Right lobe of liver (tissue), 6 donors: Measurements from ENCODE around the gene CFAP20DC. TPM values are rescaled to one million over a fixed set of nuclear protein-coding genes. Genes with fewer than 3 reads are reported as not detected.
A peak's percentile ranks its signal among the peaks of the same experiment; 100 is the strongest.
"Not testable (repeated sequence)": the region's sequence is repeated elsewhere in the genome, so short reads cannot be mapped to it uniquely, and the experiment has no call there.

ENCODE experiments used
- ATAC-seq, 4 donors: fragments of 200-7000 bp; cut with Tn5 transposase; one replicate each; pipeline ENCODE4 v1.9.1; 2020; ENCODE audit warnings: mild to moderate bottlenecking in 4 of 4, moderate library complexity in 4 of 4
- DNase-seq, 3 donors: peaks; one replicate each; pipeline ENCODE4 v3.0.0-alpha.2; 2020
- H3K27ac ChIP-seq, 3 donors: fragments of 200-600 bp; one replicate each; pipeline ENCODE4 v1.8.0; 2022
- H3K27me3 ChIP-seq, 2 donors: fragments of 200-600 bp; one replicate each; pipeline ENCODE4 v1.8.0; 2022
- H3K36me3 ChIP-seq, 4 donors: fragments of 200-600 bp; sonication (generic) in 1 of 4; one replicate each; pipeline versions ENCODE4 v1.5.1 to v1.8.0; 2017 to 2022; ENCODE audit warnings: control low read depth in 1 of 4
- H3K4me1 ChIP-seq, 4 donors: fragments of 200-600 bp; sonication (generic) in 1 of 4; one replicate each; pipeline versions ENCODE4 v1.5.1 to v1.8.0; 2017 to 2022; ENCODE audit warnings: control low read depth in 1 of 4
- H3K4me3 ChIP-seq, 3 donors: fragments of 200-600 bp; one replicate each; pipeline ENCODE4 v1.8.0; 2022
- H3K9me3 ChIP-seq, 4 donors: fragments of 200-600 bp; sonication (generic) in 1 of 4; one replicate each; pipeline versions ENCODE4 v1.5.1 to v1.8.0; 2017 to 2022; ENCODE audit warnings: control low read depth in 1 of 4
- CTCF ChIP-seq, 4 donors: fragments of 200-600 bp in 3 of 4; fragments of 450-650 bp in 1 of 4; IDR thresholded peaks; one replicate each; pipeline versions ENCODE4 v1.5.1 to v1.8.0; 2016 to 2022; ENCODE audit warnings: antibody characterized with exemption in 4 of 4, mild to moderate bottlenecking in 2 of 4
- POLR2A ChIP-seq: fragments of 450-650 bp; IDR thresholded peaks from one replicate; pipeline ENCODE4 v1.6.1; 2017; ENCODE audit warnings: antibody characterized with exemption, mild to moderate bottlenecking
- WGBS: methylation state at CpG from one replicate; pipeline ENCODE4 v1.1.6; 2018; ENCODE audit warnings: low coverage, low lambda C conversion rate; ENCODE audit not compliant: insufficient coverage; ENCODE audit errors: missing lambda C conversion rate; 5-methylcytosine and 5-hydroxymethylcytosine counted together
- intact Hi-C, 2 donors: fragments of 100-400 bp; cut with DNase I; formaldehyde crosslinking; loops; one replicate each; pipeline versions ENCODE4 v1.11.2 to v1.14.1; 2022
- total RNA-seq, 6 experiments: library from RNA; depleted of rRNA in 2 of 6; stranded (reverse); fragments of >200 nt in 2 of 6; fragmentation: NEBNext Ultra II Directional in 3 of 6; extraction: Animal tissue kit (Norgen Biotek cat#: 25700) in 3 of 6; gene quantifications; one replicate each; pipeline versions ENCODE4 v1.1.0 to v1.2.4, GENCODE V29; 2016 to 2023
- donor health status: DM: no; HTN: yes; CAD: no.
- donor health status: DM: no; HTN: no; CAD: no.
- donor health status: DM: no; HTN: no; CAD: no.
- donor health status: DM: no; HTN: yes; CAD: no.
- donor health status: DM: no; HTN: yes; CAD: no.

Gene CFAP20DC
- total RNA-seq, 6 experiments from 2014 or later = 0.67 to 2.7 (median 1.5) TPM

DNA sequence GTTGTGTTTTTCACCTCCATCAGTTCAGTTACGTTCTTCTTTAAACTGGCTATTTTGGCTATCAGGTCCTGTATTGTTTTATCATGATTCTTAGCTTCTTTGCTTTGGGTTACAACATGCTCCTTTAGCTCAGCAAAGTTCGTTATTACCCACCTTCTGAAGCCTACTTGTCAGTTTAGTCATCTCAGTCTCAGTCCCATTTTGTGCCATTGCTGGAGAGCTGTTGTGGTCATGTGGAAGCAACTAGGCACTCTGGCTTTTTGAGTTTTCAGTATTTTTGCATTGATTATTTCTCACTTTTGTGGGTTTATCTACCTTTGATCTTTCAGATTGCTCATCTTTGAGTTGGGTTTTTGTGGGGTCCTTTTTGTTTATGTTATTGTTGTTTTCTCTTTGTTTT, 151.3 kb downstream of the CFAP20DC start:
- no peaks in the 10 kb centered on the region for H3K4me1 ChIP-seq
- TF ChIP-seq POLR2A (no peak), CTCF (IDR thresholded peaks at IDR 0.05) (no peak)
- H3K36me3 ChIP-seq = no peaks in the 10 kb centered on the region
- H3K27ac ChIP-seq = no peak overlapping the region
- ATAC-seq (no peak), DNase-seq (no peak)
- no peaks in the 10 kb centered on the region for H3K27me3 ChIP-seq
- intact Hi-C loops = no loop called here
- no peak overlapping the region for H3K4me3 ChIP-seq
- H3K9me3 ChIP-seq = no peaks in the 10 kb centered on the region
- WGBS = 69% methylated on average over 2 of the region's 2 CpGs

GRCh38 chr3:58897646-58898045, 152.2 kb downstream of the CFAP20DC start:
- Histone ChIP-seq H3K4me3 (no peak overlapping the region), H3K4me1 (no peaks in the 10 kb centered on the region), H3K27ac (no peak overlapping the region), H3K36me3 (no peaks in the 10 kb centered on the region), H3K9me3 (no peaks in the 10 kb centered on the region), H3K27me3 (no peaks in the 10 kb centered on the region)
- no peak for DNase-seq
- TF ChIP-seq POLR2A (no peak), CTCF (IDR thresholded peaks at IDR 0.05) (no peak)
- intact Hi-C loops = no loop called here
- no peak for ATAC-seq
- WGBS = 65% methylated on average over 4 of the region's 4 CpGs

GRCh38 chr3:58895678-58896077, 154.1 kb downstream of the CFAP20DC start:
- H3K27ac ChIP-seq, ATAC-seq, H3K9me3 ChIP-seq, DNase-seq, H3K27me3 ChIP-seq, H3K36me3 ChIP-seq, H3K4me1 ChIP-seq, H3K4me3 ChIP-seq, intact Hi-C loops: not testable (repeated sequence)
- WGBS = 98% methylated on average over 5 of the region's 5 CpGs

GRCh38 chr3:58892526-58892925, 157.3 kb downstream of the CFAP20DC start:
- H3K27me3 ChIP-seq, H3K4me1 ChIP-seq, DNase-seq, H3K36me3 ChIP-seq, H3K9me3 ChIP-seq, H3K27ac ChIP-seq, H3K4me3 ChIP-seq, intact Hi-C loops, ATAC-seq: not testable (repeated sequence)
- 71% methylated on average over 1 of the region's 2 CpGs for WGBS

GRCh38 chr3:58888087-58888486, 161.7 kb downstream of the CFAP20DC start:
- no peak overlapping the region for H3K4me3 ChIP-seq
- H3K27ac ChIP-seq = no peak overlapping the region
- H3K36me3 ChIP-seq = no peaks in the 10 kb centered on the region
- no peaks in the 10 kb centered on the region for H3K27me3 ChIP-seq
- intact Hi-C loops = no loop called here
- TF ChIP-seq POLR2A (no peak), CTCF (IDR thresholded peaks at IDR 0.05) (no peak)
- WGBS = 29% methylated on average over 2 of the region's 2 CpGs
- H3K4me1 ChIP-seq = peaks cover 0 to 7% (median 0%) of the 10 kb centered on the region in 4 donors
- DNase-seq (no peak), ATAC-seq (peak; percentile 26 to 85 (median 66))
- no peaks in the 10 kb centered on the region for H3K9me3 ChIP-seq

- Histone ChIP-seq H3K4me1 (peaks cover 0 to 7% (median 0%) of the 10 kb centered on the region in 4 donors), H3K36me3 (no peaks in the 10 kb centered on the region), H3K27me3 (no peaks in the 10 kb centered on the region), H3K9me3 (no peaks in the 10 kb centered on the region), H3K4me3 (no peak overlapping the region), H3K27ac (no peak overlapping the region)
- intact Hi-C loops = no loop called here
- DNase-seq = no peak
- 83% methylated on average over 5 of the region's 5 CpGs for WGBS
- ATAC-seq = no peak
- TF ChIP-seq CTCF (IDR thresholded peaks at IDR 0.05) = no peak
- no peak for TF ChIP-seq POLR2A
Observed at GRCh38 chr3:58884453-58884852, 165.4 kb downstream of the CFAP20DC start.
